ENCODE measurements around the gene CDH13. TPM values are rescaled to one million over a fixed set of nuclear protein-coding genes. Genes with fewer than 3 reads are reported as not detected.

CDH13 gene
- total and polyA plus RNA-seq, 2 of the 8 experiments (the other 6 are each of a cell fraction or from before 2014, with no cell fraction given) = 2.3 to 2.4 TPM

DNA sequence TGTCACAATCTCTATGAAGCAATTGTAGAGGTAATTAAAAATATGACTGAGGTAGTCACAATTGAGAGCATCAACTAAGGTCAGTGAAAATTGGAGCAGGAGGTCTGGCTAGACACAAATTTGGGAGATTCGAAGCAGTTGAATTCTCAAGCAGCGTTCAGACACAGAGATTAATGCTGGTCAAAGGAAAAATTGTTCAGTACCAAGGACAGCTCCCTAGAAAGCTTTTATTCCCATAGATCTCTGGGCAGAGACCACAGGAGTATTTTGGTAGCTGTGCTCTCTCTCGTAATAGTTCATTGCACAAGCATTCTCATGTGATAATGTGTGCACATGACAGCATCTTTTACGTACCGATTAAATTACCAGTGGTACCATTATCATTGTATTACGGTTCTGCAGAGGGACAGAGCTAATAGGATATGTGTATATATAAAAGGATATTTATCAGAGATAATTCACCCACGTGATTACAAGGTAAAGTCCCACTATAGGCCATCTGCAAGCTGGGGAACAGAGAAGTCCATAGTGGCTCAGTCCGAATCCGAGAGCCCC, 793.5 kb downstream of the CDH13 start:
- H3K14ac ChIP-seq (ENCODE audit: insufficient read length) = no peak overlapping the region
- no peak overlapping the region for H3K23ac ChIP-seq (ENCODE audit: insufficient read length)
- no peak overlapping the region for H3K4ac ChIP-seq (replicated peaks; ENCODE audit: insufficient read length, low read depth, low read length)
- no peaks in the 10 kb centered on the region for H3K36me3 ChIP-seq (ENCODE audit: control insufficient read depth in 2 of 4, insufficient read depth in 4 of 4, low read length in 3 of 4)
- 89% methylated on average over 9 of the region's 9 CpGs; no CpG with 5 or more reads in 1 of the 2 experiments for whole genome bisulfite sequencing, 2 experiments (ENCODE audit: extremely low coverage in 1 of 2, insufficient coverage in 1 of 2, insufficient read length in 1 of 2, insufficient replicate concordance in 2 of 2, low coverage in 1 of 2, low lambda C conversion rate in 2 of 2, missing lambda C conversion rate in 1 of 2)
- no peak overlapping the region for H2BK5ac ChIP-seq (ENCODE audit: low read depth, low read length)
- no peak for DNase-seq (ENCODE audit: low read depth in 1 of 2, low spot score in 2 of 2)
- no peaks in the 10 kb centered on the region for H3K23me2 ChIP-seq (ENCODE audit: low read depth, low read length)
- no peaks in the 10 kb centered on the region for H3K9me3 ChIP-seq (ENCODE audit: insufficient read depth in 2 of 2, low read depth in 1 of 2, low read length in 1 of 2)
- no peaks in the 10 kb centered on the region for H4K20me1 ChIP-seq (replicated peaks in 1 of 2; ENCODE audit: control insufficient read depth in 1 of 2, insufficient read depth in 2 of 2, low read length in 2 of 2)
- no peak overlapping the region for H2AFZ ChIP-seq (ENCODE audit: low read length)
- no peak overlapping the region for H4K5ac ChIP-seq (ENCODE audit: insufficient read length, low read depth, low read length)
- H3K79me1 ChIP-seq (ENCODE audit: low read depth, low read length) = no peaks in the 10 kb centered on the region
- H3K4me2 ChIP-seq (ENCODE audit: insufficient read depth in 1 of 2, low read depth in 2 of 2, low read length in 2 of 2) = no peak overlapping the region
- ChIA-PET CTCF (ENCODE audit: partially characterized antibody) (interaction anchor here (0.7 to 2.1 kb wide), 10 partner anchors 18 to 312 kb away, joined by 3 to 10 read pairs (median 3); no protein-coding TSS in a partner anchor), POLR2A (ENCODE audit: partially characterized antibody) (no interaction called here)
- no peak overlapping the region for H3K4me3 ChIP-seq (ENCODE audit: extremely low read depth in 1 of 4, insufficient read depth in 2 of 4, low read depth in 3 of 4, low read length in 4 of 4)
- H3K79me2 ChIP-seq (ENCODE audit: control insufficient read depth in 1 of 2, insufficient read depth in 2 of 2, low read length in 2 of 2) = no peaks in the 10 kb centered on the region
- no peaks in the 10 kb centered on the region; a peak in 1 of 7 replicates for H3K27me3 ChIP-seq (replicated peaks in 1 of 4; ENCODE audit: control insufficient read depth in 3 of 4, extremely low read depth in 1 of 4, insufficient read depth in 3 of 4, low read length in 3 of 4)
- H3K27ac ChIP-seq (ENCODE audit: low read depth, low read length) = no peak overlapping the region
- no peak overlapping the region for H3K18ac ChIP-seq (ENCODE audit: extremely low read depth, low read length)
- no peaks in the 10 kb centered on the region for H3K4me1 ChIP-seq (replicated peaks in 1 of 4; ENCODE audit: control insufficient read depth in 3 of 4, insufficient read depth in 4 of 4, low read length in 3 of 4)
- no peak overlapping the region for H3K56ac ChIP-seq (replicated peaks; ENCODE audit: insufficient read length, low read depth, low read length)
- H2AK5ac ChIP-seq (ENCODE audit: low read depth, low read length) = no peak overlapping the region
- no peak overlapping the region for H2BK15ac ChIP-seq (ENCODE audit: low read length)
- no peak overlapping the region for H4K91ac ChIP-seq (replicated peaks; ENCODE audit: insufficient read length, low read length)
- H4K8ac ChIP-seq (ENCODE audit: extremely low read depth, insufficient read depth, low read length) = no peak overlapping the region
- no peak overlapping the region for H2BK20ac ChIP-seq (ENCODE audit: low read length)
- no peak overlapping the region for H3K9ac ChIP-seq (replicated peaks in 1 of 4; ENCODE audit: extremely low read depth in 1 of 4, low read depth in 3 of 4, low read length in 3 of 4)
- no peak overlapping the region for H2BK12ac ChIP-seq (ENCODE audit: low read depth, low read length)
- peak; percentile 68 for FAIRE-seq
- H2BK120ac ChIP-seq (replicated peaks; ENCODE audit: low read depth, low read length) = no peak overlapping the region
- TF ChIP-seq HDAC2 (IDR thresholded peaks at IDR 0.05; ENCODE audit: borderline replicate concordance in 1 of 2, low read depth in 2 of 2, low read length in 2 of 2) (no peak), SP1 (IDR thresholded peaks at IDR 0.05; ENCODE audit: low read depth, low read length) (no peak), EP300 (IDR thresholded peaks at IDR 0.05; ENCODE audit: borderline replicate concordance in 1 of 2, low read depth in 2 of 2, low read length in 2 of 2) (no peak), YY1 (IDR thresholded peaks at IDR 0.05; ENCODE audit: low read depth, low read length) (no peak), MAFK (IDR thresholded peaks at IDR 0.05; ENCODE audit: low read depth, low read length) (no peak), POLR2A (IDR thresholded peaks at IDR 0.05; ENCODE audit: control extremely low read depth in 1 of 2, low read depth in 2 of 2, low read length in 2 of 2) (no peak), GABPA (IDR thresholded peaks at IDR 0.05; ENCODE audit: borderline replicate concordance, insufficient read depth, low read length) (no peak), TEAD4 (IDR thresholded peaks at IDR 0.05; ENCODE audit: low read depth, low read length) (no peak), SUZ12 (IDR thresholded peaks at IDR 0.05; ENCODE audit: low read length) (no peak), EGR1 (IDR thresholded peaks at IDR 0.05; ENCODE audit: borderline replicate concordance, low read depth, low read length) (no peak), SIX5 (IDR thresholded peaks at IDR 0.05; ENCODE audit: low read depth, low read length) (no peak), PHF8 (conservative IDR thresholded peaks at IDR 0.05; ENCODE audit: low read depth, low read length) (no peak)
- TF ChIP-seq, protein P1, sequence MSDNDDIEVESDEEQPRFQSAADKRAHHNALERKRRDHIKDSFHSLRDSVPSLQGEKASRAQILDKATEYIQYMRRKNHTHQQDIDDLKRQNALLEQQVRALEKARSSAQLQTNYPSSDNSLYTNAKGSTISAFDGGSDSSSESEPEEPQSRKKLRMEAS (IDR thresholded peaks at IDR 0.05) = no peak
